GM12874 (cell line): ENCODE data around the gene ARID3B.

Experiments
- CTCF ChIP-seq: IDR thresholded peaks from 2 replicates; pipeline ENCODE4 v1.5.1; 2011; ENCODE audit warnings: low read depth, mild to moderate bottlenecking, control low read depth, low read length, moderate library complexity; ENCODE audit not compliant: insufficient read depth

The ARID3B gene

GRCh38 chr15:74540761-74541493 lies at the start of gene ARID3B:
ARID3B (plus strand) TSS chr15:74541220; CDS start chr15:74543937, 2,717 bp downstream.
- TF ChIP-seq CTCF: no peak

- no peak for TF ChIP-seq CTCF
Observed at GRCh38 chr15:74496648-74497047, 44.4 kb upstream of the ARID3B start.

- TF ChIP-seq CTCF: no peak
Observed at GRCh38 chr15:74497584-74497983, 43.4 kb upstream of the ARID3B start.

GRCh38 chr15:74499366-74499765 lies 41.7 kb upstream of the ARID3B start:
- TF ChIP-seq CTCF: no peak

- TF ChIP-seq CTCF: no peak
Observed at GRCh38 chr15:74500401-74500800, 40.6 kb upstream of the ARID3B start.

GRCh38 chr15:74502301-74502700 lies 38.7 kb upstream of the ARID3B start:
- peak; percentile 4; the same call in 1 of the 2 replicates for TF ChIP-seq CTCF

- TF ChIP-seq CTCF: no peak
Observed at GRCh38 chr15:74504418-74504817, 36.6 kb upstream of the ARID3B start.
